C4-2B (cell line): ENCODE measurements around the gene CNTNAP1.

Experiments used
- ZFX ChIP-seq: fragments of 450-650 bp; IDR thresholded peaks from 2 replicates; pipeline ENCODE4 v1.6.1; 2017
- TF ChIP-seq, protein P1 (sequence below): fragments of 450-650 bp; conservative IDR thresholded peaks from 2 replicates; pipeline ENCODE4 v1.5.1; 2017; ENCODE audit warnings: mild to moderate bottlenecking

DNA sequence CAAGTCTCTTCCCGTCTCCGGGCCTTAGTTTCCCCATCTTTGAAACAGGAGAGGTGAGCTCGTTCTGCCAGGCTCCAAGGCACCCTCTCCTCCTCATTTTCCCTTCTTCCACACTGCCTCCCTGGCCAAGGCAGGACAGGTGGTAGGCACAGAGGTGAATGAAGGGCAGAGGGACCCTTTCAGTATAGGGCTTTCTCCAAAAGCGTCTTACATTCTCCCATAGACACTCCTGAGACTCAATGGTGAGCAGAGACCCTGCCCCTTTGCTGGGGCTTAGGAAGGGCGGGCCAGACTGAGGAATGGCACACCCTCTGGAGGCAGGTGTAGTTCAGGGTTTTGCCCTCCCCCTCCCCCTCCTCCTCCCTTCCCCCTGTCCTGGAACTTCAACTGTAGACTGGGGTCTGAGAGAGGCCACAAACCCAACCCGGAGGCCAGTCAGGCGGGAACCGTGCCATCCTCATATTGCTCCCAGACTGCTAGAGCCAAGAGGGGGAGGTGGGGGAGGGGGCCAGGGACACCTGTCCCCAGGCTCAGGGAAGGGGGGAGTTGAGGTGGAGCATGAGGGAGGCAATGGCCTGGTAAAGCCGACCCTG, 7.5 kb upstream of the CNTNAP1 start:
- TF ChIP-seq, protein P1, sequence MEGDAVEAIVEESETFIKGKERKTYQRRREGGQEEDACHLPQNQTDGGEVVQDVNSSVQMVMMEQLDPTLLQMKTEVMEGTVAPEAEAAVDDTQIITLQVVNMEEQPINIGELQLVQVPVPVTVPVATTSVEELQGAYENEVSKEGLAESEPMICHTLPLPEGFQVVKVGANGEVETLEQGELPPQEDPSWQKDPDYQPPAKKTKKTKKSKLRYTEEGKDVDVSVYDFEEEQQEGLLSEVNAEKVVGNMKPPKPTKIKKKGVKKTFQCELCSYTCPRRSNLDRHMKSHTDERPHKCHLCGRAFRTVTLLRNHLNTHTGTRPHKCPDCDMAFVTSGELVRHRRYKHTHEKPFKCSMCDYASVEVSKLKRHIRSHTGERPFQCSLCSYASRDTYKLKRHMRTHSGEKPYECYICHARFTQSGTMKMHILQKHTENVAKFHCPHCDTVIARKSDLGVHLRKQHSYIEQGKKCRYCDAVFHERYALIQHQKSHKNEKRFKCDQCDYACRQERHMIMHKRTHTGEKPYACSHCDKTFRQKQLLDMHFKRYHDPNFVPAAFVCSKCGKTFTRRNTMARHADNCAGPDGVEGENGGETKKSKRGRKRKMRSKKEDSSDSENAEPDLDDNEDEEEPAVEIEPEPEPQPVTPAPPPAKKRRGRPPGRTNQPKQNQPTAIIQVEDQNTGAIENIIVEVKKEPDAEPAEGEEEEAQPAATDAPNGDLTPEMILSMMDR: no peak
- no peak for TF ChIP-seq ZFX
